ENCODE results near the gene DUSP16. TPM values are rescaled to one million over a fixed set of nuclear protein-coding genes. Genes with fewer than 3 reads are reported as not detected.

The DUSP16 gene
- total and polyA plus RNA-seq, 2 experiments from 2014 or later = 11.7 to 59.4 TPM

GRCh38 chr12:12577786-12578185, 15.1 kb upstream of the DUSP16 start (continued):
- TF ChIP-seq ZNF462 (CRISPR knock-in tag; IDR thresholded peaks at IDR 0.05) = no peak
- no peak for TF ChIP-seq JUNB (IDR thresholded peaks at IDR 0.05; ENCODE audit: unreplicated experiment)
- no peak for TF ChIP-seq CTCF (conservative IDR thresholded peaks at IDR 0.05; ENCODE audit: low read depth in 2 of 2)

GRCh38 chr12:12572659-12573058, 10.0 kb upstream of the DUSP16 start:
- Mint-ChIP-seq H3K4me3 (no peak overlapping the region), H3K36me3 (ENCODE audit: low read depth) (no peaks in the 10 kb centered on the region), H3K27me3 (ENCODE audit: insufficient read depth, low read depth, poor library complexity) (no peaks in the 10 kb centered on the region), H3K27ac (no peak overlapping the region), H3K9me3 (no peaks in the 10 kb centered on the region), H3K4me1 (no peaks in the 10 kb centered on the region; the same call in 2 of the 3 replicates)
- Histone ChIP-seq H3K4me2 (no peak overlapping the region), H3K36me3 (ENCODE audit: insufficient read depth) (no peaks in the 10 kb centered on the region), H3K27me3 (ENCODE audit: insufficient read depth) (no peaks in the 10 kb centered on the region), H3K27ac (ENCODE audit: low read depth) (no peak overlapping the region), H3K4me3 (no peak overlapping the region), H3K4me1 (ENCODE audit: insufficient read depth) (no peaks in the 10 kb centered on the region), H4K20me1 (replicated peaks; ENCODE audit: insufficient read depth) (no peaks in the 10 kb centered on the region), H3K79me2 (replicated peaks; ENCODE audit: insufficient read depth) (no peaks in the 10 kb centered on the region), H3K9me2 (ENCODE audit: insufficient read depth) (peaks cover 1% of the 10 kb centered on the region; the same call in 1 of the 2 replicates), H3F3A (replicated peaks; ENCODE audit: low read depth) (no peaks in the 10 kb centered on the region), H2AFZ (no peak overlapping the region; the same call in 1 of the 2 replicates)
- no peak for ATAC-seq
- DNase-seq (ENCODE audit: low spot score) = no peak
- TF ChIP-seq JUNB (IDR thresholded peaks at IDR 0.05; ENCODE audit: unreplicated experiment) (no peak), STAT1 (IDR thresholded peaks at IDR 0.05; ENCODE audit: unreplicated experiment) (no peak), ETS1 (IDR thresholded peaks at IDR 0.05) (no peak), EZH2 (IDR thresholded peaks at IDR 0.05; ENCODE audit: low read depth, unreplicated experiment) (no peak), EZH2phosphoT487 (IDR thresholded peaks at IDR 0.05; ENCODE audit: unreplicated experiment) (no peak), ZNF114 (CRISPR knock-in tag; IDR thresholded peaks at IDR 0.05) (no peak), CREB1 (CRISPR knock-in tag; IDR thresholded peaks at IDR 0.05; ENCODE audit: low read depth) (no peak), ZNF331 (CRISPR knock-in tag; IDR thresholded peaks at IDR 0.05; ENCODE audit: low read depth) (no peak), POLR2AphosphoS5 (IDR thresholded peaks at IDR 0.05; ENCODE audit: low read depth) (no peak), CTCF (conservative IDR thresholded peaks at IDR 0.05; ENCODE audit: low read depth in 2 of 2) (no peak)

All from GM23338 (cell line).